Stimulated activated CD4-positive, alpha-beta T cell treated with anti-CD3 and anti-CD28 coated beads, Interleukin-15, amount 100 ng/mL, for 1 hour (primary cell): Measurements from ENCODE around the gene GLRA1.
"Not testable (repeated sequence)": the region's sequence is repeated elsewhere in the genome, so short reads cannot be mapped to it uniquely, and the experiment has no call there.

Experiments used
- DNase-seq, 2 donors: peaks; one replicate each; pipeline ENCODE4 v3.0.0-alpha.2; 2020; ENCODE audit warnings: low read depth in 1 of 2, low spot score in 1 of 2

Gene GLRA1

DNA sequence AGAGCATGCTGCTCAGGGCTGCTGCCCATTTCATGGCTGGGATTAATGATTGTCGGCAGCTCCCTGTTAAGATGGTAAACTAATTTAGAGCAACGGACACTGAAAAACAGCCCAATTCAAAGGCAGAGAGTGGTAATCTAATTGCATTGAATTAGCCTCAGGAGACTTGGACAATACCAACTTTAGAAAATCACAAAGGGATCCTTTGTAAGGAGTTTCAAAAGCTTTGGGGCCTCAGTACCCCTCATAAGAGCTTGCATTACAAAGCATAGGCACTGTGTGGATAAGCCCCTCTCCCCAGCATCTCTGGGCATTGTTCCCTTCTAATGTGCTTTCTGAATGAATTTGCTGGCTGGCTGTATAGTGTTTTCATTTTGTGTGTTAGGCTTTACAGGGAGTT, 6.7 kb downstream of the GLRA1 start:
- no peak for DNase-seq

DNA sequence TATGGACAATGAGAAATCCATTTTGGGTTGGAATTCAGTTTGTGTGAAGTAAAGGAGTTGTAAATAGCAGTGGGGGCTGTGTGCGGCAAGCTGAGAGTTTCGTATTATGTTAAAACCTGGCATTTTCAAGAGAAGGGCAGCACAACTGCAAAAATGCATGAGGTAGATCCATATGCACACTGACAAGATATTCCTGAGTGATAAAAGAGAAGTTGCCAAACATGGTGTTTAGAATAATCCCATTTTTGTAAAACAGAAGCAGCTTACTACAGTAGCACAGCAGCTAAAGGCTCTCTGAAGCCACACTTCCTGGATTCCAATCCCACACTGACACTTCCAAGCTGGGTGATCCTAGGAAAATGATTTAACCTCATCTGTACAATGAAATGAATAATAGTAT, 11.2 kb downstream of the GLRA1 start:
- DNase-seq = no peak

DNA sequence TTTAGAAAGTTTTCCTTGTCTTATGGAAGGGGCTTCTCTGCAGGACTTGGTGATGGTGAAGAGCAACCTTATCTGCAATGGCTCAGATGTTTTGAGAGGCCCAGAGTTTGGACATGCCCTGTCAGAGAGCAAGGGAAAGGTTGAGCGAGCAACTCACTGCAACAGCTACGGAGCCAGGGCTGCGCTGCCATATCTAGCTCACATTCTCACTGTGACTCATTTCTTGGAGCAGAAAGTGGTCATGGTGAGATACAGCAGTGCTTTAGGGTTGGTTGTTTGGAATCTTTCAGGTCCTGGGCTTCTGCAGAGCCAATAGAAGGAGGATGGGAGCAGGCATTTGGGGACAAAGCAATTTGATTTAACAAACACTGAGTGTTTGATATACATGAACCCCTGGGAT, 12.3 kb downstream of the GLRA1 start:
- DNase-seq = no peak

DNA sequence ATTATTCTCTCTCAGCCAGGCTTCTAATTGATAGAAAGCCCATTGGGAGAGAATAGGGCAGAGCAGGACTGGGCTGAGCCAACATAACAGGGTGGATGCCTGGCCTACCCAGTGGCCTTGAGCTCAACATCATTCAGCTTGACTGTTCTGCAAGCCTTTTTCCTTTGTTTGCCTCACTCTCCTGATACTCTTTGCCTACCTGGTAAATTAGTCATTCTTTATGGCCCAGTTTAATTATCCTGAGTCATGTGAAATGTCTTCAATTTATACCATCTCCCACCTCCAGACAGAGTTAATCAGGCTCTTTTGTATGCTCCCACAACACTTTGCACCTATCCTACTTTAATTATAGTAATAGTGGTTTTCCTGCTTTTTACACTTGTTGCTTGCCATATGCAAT, 13.6 kb downstream of the GLRA1 start:
- no peak for DNase-seq

DNA sequence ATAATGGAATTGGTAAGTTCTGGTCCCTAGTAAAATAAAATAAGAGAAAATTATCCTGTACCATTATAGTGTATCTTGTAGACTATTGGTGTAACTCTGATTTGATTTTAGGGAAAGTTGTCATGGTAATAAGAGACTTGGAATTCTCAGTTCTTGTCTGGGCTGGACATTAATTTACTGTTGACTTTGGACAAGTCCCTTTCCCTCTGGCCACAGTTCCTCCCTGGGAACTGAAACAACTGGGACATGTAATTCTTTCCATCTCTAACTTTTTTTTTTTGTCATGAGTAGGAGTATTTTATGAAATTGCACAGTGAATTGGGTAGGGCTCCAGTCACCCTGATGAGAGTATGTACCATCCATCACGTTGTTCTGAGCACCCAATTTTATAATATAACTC, 15.0 kb downstream of the GLRA1 start:
- no peak for DNase-seq

DNA sequence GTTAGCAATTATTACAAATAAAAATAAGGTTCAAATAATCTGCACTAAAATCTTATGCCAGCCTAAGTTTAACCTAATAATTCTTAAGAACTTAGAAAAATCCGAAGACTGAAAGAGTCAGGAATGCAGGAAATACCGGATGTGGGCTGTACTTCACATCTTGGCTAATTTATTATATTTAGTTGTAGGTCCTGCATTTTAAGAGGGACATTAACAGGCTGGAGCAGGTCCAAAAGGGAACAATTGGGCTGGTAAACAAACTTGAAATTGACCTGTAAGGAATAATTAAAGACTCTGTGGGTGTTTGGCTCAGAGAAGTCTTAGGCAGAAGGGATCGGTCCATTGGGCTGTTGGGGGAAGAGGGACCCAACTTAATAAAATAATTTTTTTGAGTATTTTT, 18.4 kb downstream of the GLRA1 start:
- DNase-seq = no peak

DNA sequence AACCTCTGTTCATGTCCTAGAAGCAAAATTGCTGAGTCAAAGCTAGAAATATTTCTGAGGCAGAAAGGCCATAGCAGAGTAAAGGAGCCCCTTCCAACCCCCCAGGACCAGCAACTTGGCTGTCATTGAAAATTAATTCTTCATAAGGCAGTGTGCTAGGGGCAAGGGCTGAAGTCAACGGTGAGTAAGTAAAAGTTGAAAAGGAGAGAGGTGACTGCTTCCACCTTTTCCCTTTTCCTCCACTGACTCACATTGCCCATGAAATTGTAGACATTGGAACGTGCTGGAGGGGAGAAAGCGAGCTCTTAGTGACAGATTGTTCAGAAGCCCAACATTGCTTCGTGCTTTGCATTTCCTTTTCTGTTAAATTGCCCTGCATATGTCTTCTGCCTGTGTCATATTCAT, 19.1 kb downstream of the GLRA1 start:
- DNase-seq = no peak

DNA sequence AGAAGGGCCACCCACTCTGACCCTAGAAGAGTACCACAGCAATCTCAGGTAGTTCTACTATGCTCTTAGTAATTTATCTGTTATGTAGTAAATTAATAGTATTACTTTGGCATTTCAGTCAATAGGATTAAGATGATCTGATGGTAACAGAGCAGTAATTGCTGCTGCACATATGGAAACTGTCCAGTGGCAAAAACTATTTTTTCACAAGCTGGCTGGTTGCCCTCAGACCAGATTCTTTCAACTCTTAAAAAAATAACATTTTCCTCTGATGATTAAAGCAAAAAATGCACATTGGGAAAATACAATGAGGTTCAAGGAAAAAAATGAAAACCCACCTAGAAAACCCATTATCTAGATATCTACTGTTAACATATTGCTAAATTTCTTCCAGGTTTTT, 19.7 kb downstream of the GLRA1 start:
- no peak for DNase-seq

DNA sequence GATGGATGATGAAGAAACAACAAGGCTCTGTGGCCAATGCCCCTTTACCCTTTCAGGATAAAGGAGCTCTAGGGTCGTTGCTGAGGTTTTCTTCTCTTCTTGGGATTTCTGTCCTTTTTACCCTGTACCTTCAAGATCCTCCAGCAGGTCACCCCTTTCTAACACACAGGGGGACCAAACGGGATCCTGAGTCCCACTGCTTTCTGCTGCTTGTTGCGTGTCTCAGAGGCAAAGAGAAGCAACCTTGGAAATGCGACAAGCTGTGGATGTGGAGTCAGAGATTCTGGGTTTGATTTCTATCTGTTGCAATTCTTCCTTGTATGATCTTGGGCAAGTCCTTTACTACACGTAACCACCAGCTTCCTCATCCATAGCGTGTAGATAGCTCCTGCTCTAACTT, 20.5 kb downstream of the GLRA1 start:
- no peak for DNase-seq

DNA sequence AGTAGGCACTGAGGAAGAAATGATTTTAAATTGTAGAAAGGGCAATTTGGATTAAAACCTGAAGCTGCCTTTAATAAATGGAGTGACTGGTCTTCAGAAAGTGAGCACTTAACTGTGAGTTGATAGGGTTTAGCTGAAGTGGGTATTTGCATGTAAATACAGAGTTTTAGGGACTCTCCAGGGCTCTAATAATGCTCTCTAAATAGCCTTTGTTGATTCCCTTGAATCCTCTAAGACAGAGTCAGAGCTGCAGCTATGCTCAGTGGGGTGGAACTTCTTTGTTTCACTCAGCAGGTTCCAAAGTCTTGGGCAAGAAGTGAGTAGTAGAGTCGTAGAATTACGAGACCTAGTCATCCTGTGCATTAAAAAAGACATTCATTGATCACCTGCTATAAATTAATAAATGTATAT, 21.4 kb downstream of the GLRA1 start:
- no peak for DNase-seq

DNA sequence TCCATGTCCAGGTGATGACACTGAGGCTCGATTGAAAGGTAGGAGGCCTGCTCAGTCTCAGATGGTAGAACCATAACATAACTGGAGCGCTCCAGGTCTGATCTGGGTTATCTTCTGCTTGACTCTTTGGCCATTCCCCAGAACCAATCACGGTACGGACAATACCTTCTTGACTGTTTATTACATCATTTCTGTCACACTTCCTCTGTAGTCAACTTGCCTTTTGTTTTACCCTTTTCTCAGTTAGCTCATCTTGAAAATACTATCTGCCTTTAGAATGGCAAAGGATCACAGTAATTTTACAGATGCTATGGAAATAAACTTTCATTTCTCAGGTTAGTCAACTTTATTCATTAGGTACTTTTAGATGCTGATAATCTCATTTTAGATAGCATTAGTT, 22.4 kb downstream of the GLRA1 start:
- no peak for DNase-seq

DNA sequence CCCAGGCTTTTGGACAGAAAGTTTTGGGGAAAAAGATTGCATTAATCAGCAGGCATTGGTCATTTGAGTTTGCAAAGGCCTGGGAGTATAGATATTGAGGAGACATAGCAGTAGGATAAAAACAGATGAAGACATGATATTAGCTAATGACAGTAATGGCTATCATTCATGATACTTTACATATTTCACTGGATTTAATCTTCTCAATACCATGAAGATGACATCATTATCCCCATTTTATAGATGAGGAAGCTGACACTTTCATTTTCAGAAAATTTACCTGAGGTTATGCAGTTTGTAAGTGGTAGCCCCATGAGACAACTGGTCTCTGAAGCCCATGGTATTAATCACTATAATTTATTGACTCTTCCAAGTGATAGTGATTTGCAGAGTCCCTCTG, 23.0 kb downstream of the GLRA1 start:
- DNase-seq = no peak

DNA sequence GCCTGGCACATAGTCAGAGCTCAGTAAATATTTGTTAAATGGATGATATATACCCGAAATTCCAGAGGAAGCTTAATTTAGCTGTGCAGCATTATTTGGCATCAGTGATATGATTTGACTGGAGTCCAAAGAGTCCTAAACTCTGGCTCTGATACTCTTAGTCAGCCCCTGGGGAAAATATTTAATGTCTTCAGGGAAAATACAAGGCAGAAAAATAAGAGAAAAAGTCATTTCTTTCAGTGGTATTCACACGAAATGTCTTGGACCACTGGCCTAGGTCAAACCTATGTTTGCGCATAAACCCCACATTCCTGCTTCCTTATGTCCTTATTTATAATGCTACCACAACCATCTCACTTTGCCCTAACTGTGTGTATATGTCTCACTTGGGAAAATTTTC, 23.8 kb downstream of the GLRA1 start:
- DNase-seq = no peak

DNA sequence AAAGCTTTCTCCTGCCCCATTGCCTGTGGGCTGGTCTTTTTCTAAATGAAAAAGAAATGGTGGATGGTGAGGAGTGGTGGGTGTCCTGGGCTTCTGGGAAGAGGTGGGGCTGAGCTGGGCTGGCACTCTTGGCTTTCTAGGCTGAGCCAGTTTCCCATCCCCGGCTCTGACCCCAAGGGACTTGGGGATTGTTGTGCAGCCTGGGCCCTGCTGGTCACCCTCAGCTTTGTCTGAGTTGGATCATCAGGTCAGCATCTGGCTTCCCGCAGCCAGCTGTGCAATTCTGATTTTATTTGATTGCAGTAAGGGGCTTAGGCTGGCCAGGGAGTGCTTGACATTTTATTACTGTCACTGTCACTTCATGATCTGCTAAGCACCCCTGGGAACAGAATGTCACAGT, 25.3 kb downstream of the GLRA1 start:
- no peak for DNase-seq

DNA sequence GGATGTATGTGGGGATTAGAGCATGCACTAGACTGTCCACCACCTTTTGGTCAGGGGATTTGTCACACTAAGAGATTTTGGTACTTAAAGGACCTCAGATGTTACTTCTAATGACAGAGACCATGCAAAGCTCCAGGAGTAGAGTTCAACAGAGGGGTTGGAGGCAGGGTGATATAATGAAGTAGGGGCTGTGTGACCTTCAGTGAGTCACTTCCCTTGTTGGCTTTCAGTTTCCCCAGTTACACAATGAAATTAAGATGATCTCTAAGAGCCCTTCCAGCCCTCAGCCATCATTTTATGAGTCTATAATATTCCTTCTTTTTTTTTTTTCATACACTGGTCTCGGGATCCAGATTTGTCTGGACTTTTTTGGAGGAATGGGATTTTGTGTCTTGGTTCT, 26.8 kb downstream of the GLRA1 start:
- no peak for DNase-seq

DNA sequence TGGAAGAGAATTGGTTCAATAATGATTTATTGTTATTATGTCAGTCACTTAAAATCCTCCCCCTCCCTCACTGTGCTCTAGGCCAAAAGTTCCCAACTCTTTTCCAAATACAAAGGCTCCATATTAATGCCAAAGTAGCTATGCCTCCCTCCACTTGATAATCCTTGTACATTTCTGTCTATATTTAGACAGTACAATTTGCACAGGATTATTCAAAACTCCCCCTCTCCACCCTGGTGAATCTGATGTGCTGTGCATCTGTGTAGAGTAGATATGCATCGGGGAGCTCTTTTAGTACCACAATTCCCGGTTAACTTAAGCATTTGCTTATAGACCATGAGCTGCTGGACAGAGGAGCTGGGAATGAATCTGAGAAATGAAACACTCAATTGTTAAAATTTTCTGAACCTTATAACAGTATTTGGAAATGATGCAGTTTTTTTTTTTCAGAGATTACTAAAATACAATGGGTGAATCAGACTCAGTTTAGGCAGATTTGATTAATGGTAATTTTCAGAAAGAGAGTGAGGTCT, 27.6 kb downstream of the GLRA1 start:
- DNase-seq = no peak

DNA sequence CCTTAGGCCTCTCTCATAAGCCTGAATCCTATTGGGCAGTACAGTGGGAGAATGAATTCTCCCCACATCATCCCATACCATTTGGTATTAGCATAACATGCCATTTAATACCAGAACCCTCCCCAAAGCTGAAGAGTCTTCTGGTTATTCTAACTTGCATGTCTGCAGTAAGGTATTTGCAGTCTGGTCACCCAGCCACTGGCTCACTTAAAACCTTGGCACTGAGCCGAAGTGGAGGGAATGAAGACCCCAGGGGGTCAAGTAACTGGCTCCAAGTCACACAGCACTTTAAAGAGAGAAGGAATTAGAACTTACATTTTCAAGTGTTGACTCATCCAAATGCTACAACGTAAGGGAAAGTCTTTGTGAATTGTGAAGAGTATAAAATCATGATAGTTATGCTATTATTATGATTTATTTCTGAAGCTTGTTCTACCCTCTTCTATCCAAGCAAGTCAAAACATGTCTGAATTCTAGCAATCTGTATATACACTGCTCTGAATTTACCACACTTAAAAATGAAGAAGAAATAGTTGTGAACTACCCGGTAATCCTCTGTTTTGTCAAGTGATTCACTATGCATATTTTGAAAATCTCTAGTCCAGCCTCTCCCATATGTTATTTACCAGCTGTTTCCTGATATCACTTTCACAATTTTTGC, 28.5 kb downstream of the GLRA1 start:
- DNase-seq = no peak

DNA sequence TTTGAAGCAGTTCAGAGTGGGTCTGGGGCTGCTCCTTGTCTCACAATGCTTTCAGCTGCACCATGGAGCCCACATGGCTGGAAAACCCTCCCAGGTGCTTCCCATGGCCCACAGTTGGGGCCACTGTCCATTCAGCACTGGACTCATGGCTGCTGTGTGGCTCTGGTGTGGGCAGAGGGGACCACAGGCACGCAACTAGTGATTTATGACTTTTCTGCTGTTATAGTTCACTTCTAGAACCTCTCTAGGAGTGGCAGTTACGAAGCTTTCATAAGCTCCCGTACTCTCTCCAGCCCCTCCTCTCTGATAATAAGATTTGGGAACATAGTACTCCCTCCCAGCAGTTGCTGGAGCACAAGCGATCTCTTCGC, 29.0 kb downstream of the GLRA1 start:
- DNase-seq = no peak

DNA sequence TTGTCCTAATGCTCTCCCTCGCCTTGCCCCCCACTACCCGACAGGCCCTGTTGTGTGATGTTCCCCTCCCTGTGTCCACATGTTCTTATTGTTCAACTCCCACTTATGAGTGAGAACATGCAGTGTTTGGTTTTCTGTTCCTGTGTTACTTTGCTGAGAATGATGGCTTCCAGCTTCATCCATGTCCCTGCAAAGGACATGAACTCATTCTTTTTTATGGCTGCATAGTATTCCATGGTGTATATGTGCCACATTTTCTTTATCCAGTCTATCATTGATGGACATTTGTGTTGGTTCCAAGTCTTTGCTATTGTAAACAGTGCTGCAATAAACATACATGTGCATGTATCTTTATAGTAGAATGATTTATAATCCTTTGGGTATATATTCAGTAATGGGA, 31.2 kb downstream of the GLRA1 start:
- DNase-seq = not testable (repeated sequence)

DNA sequence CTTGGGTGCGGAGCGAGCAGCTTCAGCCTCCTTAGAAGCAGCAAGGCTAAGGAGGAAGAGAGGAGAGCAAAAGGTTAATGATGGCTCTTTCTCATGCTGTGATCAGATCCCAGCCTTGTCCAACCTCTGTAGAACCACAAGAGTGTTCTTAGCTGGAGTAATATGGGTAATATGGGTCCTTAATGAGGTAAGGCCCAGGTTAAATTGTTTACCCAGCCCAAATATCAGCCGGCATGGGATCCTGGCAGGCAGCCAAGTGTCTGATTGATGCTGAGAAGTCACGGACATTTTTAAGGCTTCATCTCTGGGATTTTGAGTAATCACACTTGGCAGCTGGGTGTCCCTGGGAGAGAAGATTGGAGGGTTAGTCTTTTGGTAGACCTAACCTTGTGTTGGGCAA, 32.3 kb downstream of the GLRA1 start:
- no peak for DNase-seq

DNA sequence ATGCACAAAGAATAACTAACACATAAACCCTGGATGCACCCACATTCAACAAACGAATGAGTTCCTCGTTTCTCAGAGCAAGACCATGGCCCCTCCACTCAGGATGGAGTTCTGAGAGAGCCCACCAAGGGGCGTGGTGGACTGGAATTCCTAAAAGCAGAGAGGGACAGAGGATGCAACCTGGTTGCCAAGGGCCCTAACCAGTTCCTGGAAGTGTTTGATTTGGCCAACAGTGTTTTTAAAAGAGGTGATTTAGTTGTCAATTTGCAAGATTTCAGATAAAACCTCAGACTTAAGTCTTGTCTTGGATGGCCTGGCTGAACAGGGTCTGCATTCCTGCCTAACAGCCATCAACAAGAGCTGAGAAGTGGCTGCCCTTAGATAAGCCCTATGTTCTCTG, 34.4 kb downstream of the GLRA1 start:
- DNase-seq = no peak

DNA sequence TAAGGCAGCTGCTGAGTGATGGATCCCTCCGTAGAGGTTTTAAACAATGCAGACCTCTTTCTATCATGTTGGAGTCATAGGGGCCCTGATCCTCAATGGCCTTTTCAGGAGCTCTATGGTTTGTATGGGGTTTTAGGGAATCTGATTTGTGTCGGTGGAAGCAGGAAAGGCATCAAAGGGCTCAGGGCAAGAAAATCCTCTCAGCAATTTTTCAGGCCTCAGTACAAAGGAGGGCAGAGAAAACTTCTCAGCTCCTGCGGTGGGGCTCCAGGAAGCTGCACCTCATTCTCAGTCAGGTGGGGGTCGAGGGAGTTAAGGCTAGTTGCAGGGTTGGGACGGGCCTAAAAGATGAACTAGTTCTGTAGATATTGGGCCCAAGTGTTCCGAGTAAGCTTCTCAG, 35.0 kb downstream of the GLRA1 start:
- DNase-seq = no peak

DNA sequence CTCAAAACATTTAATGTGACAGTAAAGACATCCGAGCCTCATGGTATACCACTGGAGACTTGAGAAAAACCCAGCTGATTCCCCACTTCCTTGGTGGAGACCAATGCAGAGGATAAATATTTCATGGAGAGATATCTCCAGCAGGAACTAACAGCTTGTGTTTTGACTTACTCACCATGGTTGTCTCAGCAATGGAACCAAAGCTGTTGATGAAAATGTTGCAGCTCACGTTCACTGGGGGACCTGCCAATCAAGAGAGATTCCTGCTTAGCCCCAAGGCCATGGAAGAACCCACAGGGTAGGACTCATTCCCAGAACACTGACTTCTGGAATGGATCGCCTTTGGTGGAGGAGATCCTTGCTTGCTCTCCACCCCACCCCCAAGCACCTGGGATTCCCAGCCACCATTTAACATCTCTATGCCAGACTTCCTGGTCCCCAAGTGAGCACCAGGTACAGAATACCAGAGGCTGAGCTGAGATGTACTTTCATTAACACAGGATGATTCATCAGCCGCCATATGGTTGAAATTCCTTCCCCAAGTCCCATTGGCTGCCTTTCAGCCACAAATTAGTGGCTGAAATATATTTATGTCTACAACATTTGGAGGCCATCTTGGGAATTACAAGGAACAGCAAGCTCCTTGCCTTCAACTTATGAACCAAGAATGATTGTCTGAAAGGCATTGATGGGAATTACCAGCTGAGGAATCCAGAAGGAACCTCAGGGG, 37.9 kb downstream of the GLRA1 start:
- DNase-seq = no peak
